GM23338 (cell line): ENCODE data around the gene L2HGDH. TPM values are rescaled to one million over a fixed set of nuclear protein-coding genes. Genes with fewer than 3 reads are reported as not detected.

Source experiments
- ATAC-seq: fragments of 200-7000 bp; cut with Tn5 transposase; 3 replicates; pipeline ENCODE4 v1.9.1; 2020
- DNase-seq: peaks from one replicate; pipeline ENCODE4 v3.0.0-alpha.2; 2015; ENCODE audit warnings: low spot score
- H2AFZ ChIP-seq: fragments of 200-600 bp; sonication (generic); 2 replicates; pipeline ENCODE4 v1.8.0; 2016; ENCODE audit warnings: antibody characterized with exemption, mild to moderate bottlenecking, moderate library complexity
- H3F3A ChIP-seq: fragments of 200-600 bp; sonication (generic); replicated peaks from 2 replicates; pipeline ENCODE4 v1.8.0; 2017; ENCODE audit warnings: antibody characterized with exemption, mixed run types, low read depth
- H3K27ac ChIP-seq: fragments of 200-600 bp; sonication (generic); 2 replicates; pipeline ENCODE4 v1.6.1; 2016; ENCODE audit warnings: low read depth
- H3K27me3 ChIP-seq: fragments of 200-600 bp; sonication (generic); 2 replicates; pipeline ENCODE4 v1.8.0; 2016; ENCODE audit warnings: mild to moderate bottlenecking, mixed run types, moderate library complexity; ENCODE audit not compliant: insufficient read depth
- H3K36me3 ChIP-seq: fragments of 200-600 bp; sonication (generic); 2 replicates; pipeline ENCODE4 v1.8.0; 2016; ENCODE audit warnings: mild to moderate bottlenecking; ENCODE audit not compliant: insufficient read depth
- H3K4me1 ChIP-seq: fragments of 200-600 bp; sonication (generic); 2 replicates; pipeline ENCODE4 v1.8.0; 2016; ENCODE audit warnings: mild to moderate bottlenecking, moderate library complexity; ENCODE audit not compliant: insufficient read depth
- H3K4me2 ChIP-seq: fragments of 200-600 bp; sonication (generic); 2 replicates; pipeline ENCODE4 v1.7.1; 2017; ENCODE audit warnings: mixed run types
- H3K4me3 ChIP-seq: fragments of 200-600 bp; sonication (generic); 2 replicates; pipeline ENCODE4 v1.6.1; 2016; ENCODE audit warnings: mixed run types
- H3K79me2 ChIP-seq: fragments of 200-600 bp; sonication (generic); replicated peaks from 2 replicates; pipeline ENCODE4 v1.8.0; 2017; ENCODE audit warnings: mild to moderate bottlenecking; ENCODE audit not compliant: insufficient read depth
- H3K9me2 ChIP-seq: fragments of 200-600 bp; sonication (generic); 2 replicates; pipeline ENCODE4 v1.8.0; 2017; ENCODE audit not compliant: insufficient read depth
- H4K20me1 ChIP-seq: fragments of 200-600 bp; sonication (generic); replicated peaks from 2 replicates; pipeline ENCODE4 v1.8.0; 2017; ENCODE audit warnings: mild to moderate bottlenecking; ENCODE audit not compliant: insufficient read depth
- H3K27ac Mint-ChIP-seq: 2 replicates; pipeline ENCODE4 v1.8.0; 2020; ENCODE audit warnings: inconsistent platforms, mild to moderate bottlenecking, moderate library complexity, mixed read lengths
- H3K27me3 Mint-ChIP-seq: 3 replicates; pipeline ENCODE4 v1.8.0; 2022; ENCODE audit warnings: low read depth, mild to moderate bottlenecking, moderate library complexity, mixed read lengths, inconsistent platforms; ENCODE audit not compliant: insufficient read depth, poor library complexity
- H3K36me3 Mint-ChIP-seq: 3 replicates; pipeline ENCODE4 v1.8.0; 2021; ENCODE audit warnings: low read depth, mild to moderate bottlenecking, inconsistent platforms, moderate library complexity, mixed read lengths
- H3K4me1 Mint-ChIP-seq: 3 replicates; pipeline ENCODE4 v1.8.0; 2020; ENCODE audit warnings: mild to moderate bottlenecking, inconsistent platforms, mixed read lengths
- H3K4me3 Mint-ChIP-seq: 3 replicates; pipeline ENCODE4 v1.8.0; 2021; ENCODE audit warnings: moderate library complexity, mild to moderate bottlenecking, inconsistent platforms, mixed read lengths
- H3K9me3 Mint-ChIP-seq: 3 replicates; pipeline ENCODE4 v1.8.0; 2020; ENCODE audit warnings: moderate library complexity, mild to moderate bottlenecking, inconsistent platforms, mixed read lengths
- CREB1 ChIP-seq: fragments of 250-450 bp; sonication (Bioruptor Pico); IDR thresholded peaks from 2 replicates; pipeline ENCODE4 v1.5.0; 2020; ENCODE audit warnings: low read depth, mild to moderate bottlenecking, moderate library complexity
- ETS1 ChIP-seq: IDR thresholded peaks from 2 replicates; pipeline ENCODE4 v1.6.1; 2016; ENCODE audit warnings: antibody characterized with exemption
- EZH2 ChIP-seq: fragments of 200-600 bp; sonication (generic); IDR thresholded peaks from one replicate; pipeline ENCODE4 v1.8.0; 2017; ENCODE audit warnings: antibody characterized with exemption, mild to moderate bottlenecking, low read depth; ENCODE audit not compliant: unreplicated experiment
- EZH2phosphoT487 ChIP-seq: fragments of 200-600 bp; sonication (generic); IDR thresholded peaks from one replicate; pipeline ENCODE4 v1.8.1; 2018; ENCODE audit warnings: antibody characterized with exemption; ENCODE audit not compliant: unreplicated experiment
- JUNB ChIP-seq: IDR thresholded peaks from one replicate; pipeline ENCODE4 v1.6.1; 2016; ENCODE audit warnings: antibody characterized with exemption; ENCODE audit not compliant: unreplicated experiment
- POLR2AphosphoS5 ChIP-seq: IDR thresholded peaks from 2 replicates; pipeline ENCODE4 v1.6.1; 2016; ENCODE audit warnings: antibody characterized with exemption, low read depth
- STAT1 ChIP-seq: IDR thresholded peaks from one replicate; pipeline ENCODE4 v1.6.1; 2016; ENCODE audit warnings: antibody characterized with exemption; ENCODE audit not compliant: unreplicated experiment
- ZNF114 ChIP-seq: fragments of 250-450 bp; sonication (Bioruptor Pico); IDR thresholded peaks from 2 replicates; pipeline ENCODE4 v1.5.0; 2020; ENCODE audit warnings: mild to moderate bottlenecking, moderate library complexity
- ZNF331 ChIP-seq: fragments of 250-450 bp; sonication (Bioruptor Pico); IDR thresholded peaks from 2 replicates; pipeline ENCODE4 v1.5.0; 2020; ENCODE audit warnings: low read depth, mild to moderate bottlenecking, moderate library complexity
- ZNF462 ChIP-seq: fragments of 250-450 bp; sonication (Bioruptor Pico); IDR thresholded peaks from 2 replicates; pipeline ENCODE4 v1.5.0; 2020; ENCODE audit warnings: mild to moderate bottlenecking, moderate library complexity
- polyA plus RNA-seq: library from polyadenylated mRNA; unstranded; fragments of >200 nt; fragmentation: Nextera tagmentation; extraction: Ambion mirVana; gene quantifications from 2 replicates; pipeline ENCODE4 v1.2.1, GENCODE V29; 2016
- total RNA-seq: library from RNA; depleted of rRNA; stranded (reverse); fragments of >200 nt; shearing (Covaris generic); gene quantifications from 2 replicates; pipeline ENCODE4 v1.2.3, GENCODE V29; 2014

The L2HGDH gene
- total and polyA plus RNA-seq, 2 experiments from 2014 or later = 13.5 to 28.5 TPM

GRCh38 chr14:50260072-50260471, 52.0 kb downstream of the L2HGDH start (continued):
- TF ChIP-seq ETS1 = no peak
- no peak for TF ChIP-seq ZNF331 (CRISPR knock-in tag)
- TF ChIP-seq STAT1 = no peak
- TF ChIP-seq EZH2phosphoT487 = no peak
- no peak for TF ChIP-seq EZH2
- no peak for TF ChIP-seq CREB1 (CRISPR knock-in tag)
- no peak for TF ChIP-seq POLR2AphosphoS5
- TF ChIP-seq ZNF462 (CRISPR knock-in tag) = no peak

GRCh38 chr14:50257732-50258131, 54.3 kb downstream of the L2HGDH start:
- Histone ChIP-seq H3K4me2 (no peak overlapping the region), H3K4me1 (no peaks in the 10 kb centered on the region), H3K27me3 (no peaks in the 10 kb centered on the region), H2AFZ (no peak overlapping the region), H3K79me2 (no peaks in the 10 kb centered on the region), H3F3A (no peaks in the 10 kb centered on the region), H3K4me3 (no peak overlapping the region), H4K20me1 (no peaks in the 10 kb centered on the region), H3K36me3 (no peaks in the 10 kb centered on the region; the same call in 1 of the 2 replicates), H3K9me2 (no peaks in the 10 kb centered on the region), H3K27ac (no peak overlapping the region)
- no peak for ATAC-seq
- H3K4me3 Mint-ChIP-seq = no peak overlapping the region
- no peak for DNase-seq
- H3K27me3 Mint-ChIP-seq = no peaks in the 10 kb centered on the region
- H3K4me1 Mint-ChIP-seq = 0 out of 3 replicates have a peak, but pooled peaks cover 2% of the 10 kb centered on the region
- peaks cover 10% of the 10 kb centered on the region; the same call in 2 of the 3 replicates for H3K36me3 Mint-ChIP-seq
- no peaks in the 10 kb centered on the region for H3K9me3 Mint-ChIP-seq
- H3K27ac Mint-ChIP-seq = no peak overlapping the region
- TF ChIP-seq JUNB = no peak
- no peak for TF ChIP-seq ZNF462 (CRISPR knock-in tag)
- no peak for TF ChIP-seq EZH2phosphoT487
- TF ChIP-seq ZNF331 (CRISPR knock-in tag) = no peak
- TF ChIP-seq ZNF114 (CRISPR knock-in tag) = no peak
